ENCODE data around the gene TACR1. TPM values are rescaled to one million over a fixed set of nuclear protein-coding genes. Genes with fewer than 3 reads are reported as not detected.

The TACR1 gene
- total RNA-seq, 2 experiments from 2014 or later = not detected

DNA sequence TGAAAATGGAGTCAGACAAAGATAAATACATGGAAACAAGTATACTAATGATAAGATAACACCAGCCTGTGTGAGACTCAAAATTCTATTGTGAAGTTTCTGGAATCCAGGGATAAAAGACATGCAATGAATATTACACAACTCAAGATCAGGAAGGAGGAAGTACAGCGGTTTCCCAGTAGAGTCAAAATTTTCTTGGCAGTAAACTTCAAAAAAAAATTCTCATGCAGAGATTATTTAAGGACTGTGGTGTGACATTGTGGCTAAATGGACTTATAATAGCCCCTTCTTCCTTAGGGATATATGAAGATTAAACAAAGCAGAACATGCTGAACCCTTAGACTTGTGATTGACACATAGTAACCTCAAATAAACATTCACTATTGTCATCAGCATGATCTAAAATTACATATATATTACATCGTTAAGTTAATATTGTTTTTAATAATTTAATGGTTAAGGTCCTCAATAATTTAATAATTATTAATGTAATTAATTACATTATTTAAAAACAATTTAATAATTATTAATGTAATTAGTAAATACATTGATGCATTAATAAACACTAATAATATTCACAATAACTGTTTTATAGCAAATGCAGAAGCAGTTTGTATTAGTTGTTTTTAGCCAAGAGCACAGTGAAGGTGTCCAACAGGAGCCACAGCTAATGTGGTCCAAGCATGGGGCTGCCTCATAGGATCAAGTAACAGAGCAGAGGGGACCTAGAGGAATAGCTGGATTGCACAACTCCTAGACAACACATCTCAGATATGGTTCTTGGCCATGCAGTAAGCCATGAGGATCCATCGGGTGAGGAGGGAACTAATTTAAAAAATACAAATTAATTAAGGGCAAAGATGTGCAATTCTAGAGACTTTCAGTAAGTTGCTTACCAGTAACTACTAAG lies 163.6 kb downstream of the TACR1 start:
- no peak for ATAC-seq (ENCODE audit: low read depth)
- H3K27me3 Mint-ChIP-seq = no peaks in the 10 kb centered on the region

DNA sequence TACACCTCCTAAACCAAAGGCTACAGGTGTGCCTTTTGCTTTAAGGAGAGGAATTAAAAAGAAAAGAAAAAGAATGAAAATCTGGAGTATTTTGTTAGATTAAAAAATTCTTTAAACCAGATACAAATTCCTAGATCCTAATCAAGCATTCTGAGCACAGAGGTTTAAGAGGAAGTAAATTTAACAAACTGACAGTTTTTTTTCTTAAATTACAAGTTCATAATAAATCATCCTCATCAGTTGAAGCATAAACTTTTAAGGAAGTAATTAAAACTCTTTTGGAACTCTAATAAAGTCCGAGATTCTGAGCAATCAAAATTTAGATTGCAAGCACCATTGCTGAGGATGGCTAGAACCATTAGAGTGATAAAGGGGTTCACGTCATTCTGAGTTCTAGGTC lies 165.8 kb downstream of the TACR1 start:
- Mint-ChIP-seq H3K4me3 (no peak overlapping the region), H3K27me3 (no peaks in the 10 kb centered on the region), H3K27ac (no peak overlapping the region), H3K36me3 (no peaks in the 10 kb centered on the region), H3K9me3 (no peaks in the 10 kb centered on the region), H3K4me1 (peaks cover 14% of the 10 kb centered on the region)
- ATAC-seq (ENCODE audit: low read depth) (no peak), DNase-seq (no peak)
- POLR2A ChIA-PET = no interaction called here

More for the DNA sequence above, 163.6 kb downstream of the TACR1 start:
- Mint-ChIP-seq H3K4me1 (peaks cover 9% of the 10 kb centered on the region), H3K36me3 (no peaks in the 10 kb centered on the region), H3K27ac (no peak overlapping the region), H3K4me3 (no peak overlapping the region), H3K9me3 (no peaks in the 10 kb centered on the region)
- DNase-seq = no peak
- POLR2A ChIA-PET = no interaction called here

DNA sequence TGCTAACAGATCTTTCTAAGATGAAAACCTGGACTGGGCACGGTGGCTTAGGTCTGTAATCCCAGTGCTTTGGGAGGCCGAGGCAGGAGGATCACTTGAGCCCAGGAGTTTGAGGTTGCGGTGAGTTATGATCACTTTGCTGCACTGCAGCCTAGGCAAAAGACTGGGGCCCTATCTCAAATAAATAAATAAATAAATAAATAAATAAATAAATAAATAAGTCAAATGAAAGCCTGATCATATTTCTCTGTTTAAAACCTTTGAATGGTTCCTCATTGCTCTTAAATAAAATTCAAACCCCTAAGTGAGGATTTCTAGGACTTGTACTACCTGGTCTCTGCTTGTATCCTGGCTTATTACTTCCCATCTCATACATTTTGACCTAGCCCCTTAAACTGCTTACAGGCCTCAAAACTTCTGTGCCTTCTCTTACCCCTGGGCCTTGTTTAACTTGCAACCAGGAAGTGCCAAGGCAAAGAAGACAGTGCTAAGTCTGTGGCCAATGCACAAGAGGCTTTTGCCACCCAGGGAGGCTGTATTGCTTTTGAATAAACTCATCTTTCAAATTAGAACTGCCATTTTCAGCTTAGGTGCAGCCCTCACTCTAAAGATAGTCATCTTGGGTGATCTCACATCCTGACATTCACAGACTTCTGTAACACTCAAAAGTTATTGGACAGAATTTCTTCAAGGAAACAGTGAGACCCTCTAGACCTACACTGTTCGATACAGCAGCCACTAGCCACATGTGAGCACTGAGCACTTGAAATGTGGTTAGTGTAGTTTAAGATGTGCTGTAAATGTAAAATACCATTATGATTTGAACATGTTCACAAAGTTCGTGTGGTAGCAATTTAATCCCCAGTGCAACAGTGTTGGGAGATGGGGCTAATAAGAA lies 167.2 kb downstream of the TACR1 start:
- H3K36me3 Mint-ChIP-seq = no peaks in the 10 kb centered on the region
- ATAC-seq (ENCODE audit: low read depth) (peak; percentile 14), DNase-seq (no peak)
- H3K27me3 Mint-ChIP-seq = no peaks in the 10 kb centered on the region
- no peak overlapping the region for H3K27ac Mint-ChIP-seq
- H3K4me1 Mint-ChIP-seq = peaks cover 14% of the 10 kb centered on the region
- no peak overlapping the region for H3K4me3 Mint-ChIP-seq
- POLR2A ChIA-PET = no interaction called here
- H3K9me3 Mint-ChIP-seq = no peaks in the 10 kb centered on the region

DNA sequence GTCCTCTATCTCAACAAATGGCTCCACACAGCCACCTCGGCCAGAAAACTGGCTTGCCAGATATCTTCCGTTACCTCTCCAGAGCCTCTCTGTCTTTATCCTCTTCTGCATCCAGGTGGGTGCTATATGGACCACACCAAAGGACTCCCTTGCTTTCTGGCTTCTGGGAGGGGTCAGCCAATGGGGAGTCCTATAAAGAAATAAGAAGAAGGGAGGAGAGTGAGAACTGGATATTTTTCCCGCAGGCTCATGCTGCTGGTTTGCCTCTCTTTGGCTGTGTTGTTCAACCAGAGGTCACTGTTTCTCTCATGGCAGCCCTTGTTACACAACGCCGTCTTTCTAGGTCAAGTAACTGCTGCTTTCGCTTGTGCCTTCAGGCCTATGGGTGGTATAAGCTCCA lies 168.1 kb downstream of the TACR1 start:
- Mint-ChIP-seq H3K4me3 (no peak overlapping the region), H3K9me3 (no peaks in the 10 kb centered on the region), H3K27ac (no peak overlapping the region), H3K27me3 (no peaks in the 10 kb centered on the region), H3K36me3 (no peaks in the 10 kb centered on the region), H3K4me1 (peaks cover 14% of the 10 kb centered on the region)
- ATAC-seq (ENCODE audit: low read depth) (no peak), DNase-seq (no peak)
- POLR2A ChIA-PET = no interaction called here

DNA sequence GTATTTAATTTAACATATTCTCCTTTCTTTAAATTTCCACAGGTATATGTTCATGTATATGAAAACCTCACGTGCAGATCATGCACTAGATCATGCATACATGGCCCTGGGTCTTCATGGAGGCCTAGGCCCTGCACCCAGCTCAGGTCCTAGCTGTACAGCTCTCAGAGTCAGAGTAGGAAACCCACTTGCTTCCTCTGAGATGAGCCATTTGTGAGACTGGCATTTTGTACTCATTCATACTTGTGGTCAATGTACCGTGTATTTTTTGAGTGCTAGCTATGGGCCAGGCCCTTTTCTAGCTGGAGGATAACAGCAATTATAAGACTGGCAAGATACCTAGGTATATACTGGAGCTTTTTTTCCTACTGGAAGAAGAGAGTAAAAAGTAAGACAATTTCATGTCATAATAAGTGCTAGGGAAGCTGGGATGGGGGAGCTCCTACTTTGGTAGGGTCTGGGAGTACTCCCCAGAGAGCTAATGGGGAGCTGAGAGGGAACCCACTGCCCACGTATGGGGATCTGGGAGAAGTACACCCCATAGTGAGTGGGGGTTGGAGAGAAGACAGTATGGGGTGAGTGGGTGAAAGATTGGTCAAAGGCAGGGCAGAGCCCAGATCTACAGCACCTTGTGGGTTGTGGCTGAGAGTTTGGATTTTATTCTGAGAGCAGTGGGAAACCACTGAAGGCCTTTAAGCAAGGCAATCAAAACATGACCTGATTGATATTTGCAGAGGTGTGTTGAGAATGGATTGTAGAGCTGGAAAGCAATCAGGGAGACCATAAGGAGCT lies 168.9 kb downstream of the TACR1 start:
- no peaks in the 10 kb centered on the region for H3K9me3 Mint-ChIP-seq
- no peaks in the 10 kb centered on the region for H3K36me3 Mint-ChIP-seq
- H3K27ac Mint-ChIP-seq = no peak overlapping the region
- H3K27me3 Mint-ChIP-seq = no peaks in the 10 kb centered on the region
- DNase-seq = no peak
- H3K4me1 Mint-ChIP-seq = peaks cover 14% of the 10 kb centered on the region
- POLR2A ChIA-PET = no interaction called here
- ATAC-seq (ENCODE audit: low read depth) = no peak
- H3K4me3 Mint-ChIP-seq = no peak overlapping the region

DNA sequence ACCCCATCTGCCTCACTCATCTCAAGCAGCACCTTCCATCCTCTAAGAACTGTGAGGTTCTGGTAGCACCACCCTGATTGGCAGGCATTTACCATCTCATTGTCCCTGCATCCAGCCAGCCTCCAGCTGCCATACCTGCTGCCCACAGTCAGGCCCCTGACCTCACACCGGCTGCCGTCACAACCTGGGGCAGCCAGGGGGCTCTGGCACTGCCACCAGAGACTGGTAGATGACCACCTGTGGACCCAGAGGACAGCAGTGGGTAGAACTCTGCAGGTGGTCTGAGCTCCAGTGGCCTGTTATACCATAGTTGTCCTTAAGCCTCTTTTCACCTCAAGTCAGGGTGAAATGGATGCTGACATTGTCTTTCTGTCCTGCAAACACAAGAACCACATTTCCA lies 171.4 kb downstream of the TACR1 start:
- peaks cover 14% of the 10 kb centered on the region for H3K4me1 Mint-ChIP-seq
- no peak overlapping the region for H3K4me3 Mint-ChIP-seq
- no peak for ATAC-seq (ENCODE audit: low read depth)

DNA sequence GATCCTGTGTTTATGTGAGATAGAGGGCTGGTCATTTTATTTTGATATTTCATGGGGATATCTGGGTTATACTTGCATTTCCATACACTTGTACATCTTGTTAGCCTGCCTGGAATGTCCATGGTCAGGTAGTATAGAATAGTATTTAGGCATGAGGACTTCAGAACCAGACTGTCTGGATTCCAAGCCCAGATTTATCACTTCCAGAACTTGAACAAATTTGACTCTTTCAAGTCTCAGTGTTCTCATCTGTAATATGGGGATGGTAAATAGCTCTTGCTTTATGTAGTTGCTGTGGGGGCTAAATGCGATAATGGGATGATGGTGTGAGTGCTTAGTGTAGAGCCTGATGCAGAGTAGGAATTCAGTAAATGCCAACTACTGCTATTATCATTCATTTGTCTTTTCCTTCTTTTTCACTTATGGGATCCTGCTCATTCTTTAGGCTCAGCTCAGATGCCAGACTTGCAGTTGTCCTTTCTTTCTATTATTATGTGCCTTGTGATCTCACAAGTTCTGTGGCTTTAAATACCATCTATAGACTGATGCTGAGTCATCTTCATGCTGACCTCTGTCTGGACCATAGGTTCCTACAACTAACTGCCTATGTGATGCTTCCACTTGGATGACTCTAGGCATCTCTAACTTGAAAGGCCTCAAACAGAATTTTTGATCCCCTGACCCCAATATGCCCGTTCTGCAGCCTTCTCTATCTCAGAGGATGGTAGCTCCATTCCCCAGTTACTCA lies 173.5 kb downstream of the TACR1 start:
- Mint-ChIP-seq H3K4me3 (no peak overlapping the region), H3K36me3 (no peaks in the 10 kb centered on the region), H3K9me3 (no peaks in the 10 kb centered on the region), H3K27ac (no peak overlapping the region), H3K27me3 (peaks cover 6% of the 10 kb centered on the region), H3K4me1 (peaks cover 6% of the 10 kb centered on the region)
- POLR2A ChIA-PET = no interaction called here
- DNase-seq (no peak), ATAC-seq (ENCODE audit: low read depth) (no peak)

More for the DNA sequence above, 171.4 kb downstream of the TACR1 start:
- POLR2A ChIA-PET = no interaction called here
- H3K36me3 Mint-ChIP-seq = no peaks in the 10 kb centered on the region
- no peak for DNase-seq
- H3K9me3 Mint-ChIP-seq = no peaks in the 10 kb centered on the region
- H3K27ac Mint-ChIP-seq = no peak overlapping the region
- H3K27me3 Mint-ChIP-seq = no peaks in the 10 kb centered on the region

DNA sequence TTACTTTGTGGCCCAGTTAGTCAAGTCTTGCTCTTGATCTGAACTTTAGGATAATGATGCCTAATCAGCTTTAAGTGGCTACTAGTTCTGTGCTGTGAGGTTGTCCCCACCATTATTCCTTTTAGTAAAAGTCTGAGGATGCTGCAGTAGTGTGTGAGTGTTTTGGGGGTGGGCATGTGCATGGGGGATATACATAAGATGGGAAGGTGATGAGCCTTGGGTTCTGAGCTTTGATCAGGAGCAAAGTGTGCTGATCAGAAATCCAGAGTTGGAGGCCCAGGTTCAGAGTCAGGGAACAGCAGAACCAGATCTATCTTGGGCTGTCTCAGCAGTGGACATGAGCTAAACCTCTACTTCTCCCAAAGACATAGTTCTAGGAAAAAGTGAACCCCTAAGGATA lies 174.1 kb downstream of the TACR1 start:
- POLR2A ChIA-PET = no interaction called here
- Mint-ChIP-seq H3K27ac (no peak overlapping the region), H3K4me3 (no peak overlapping the region), H3K27me3 (peaks cover 6% of the 10 kb centered on the region), H3K4me1 (no peaks in the 10 kb centered on the region), H3K9me3 (no peaks in the 10 kb centered on the region), H3K36me3 (no peaks in the 10 kb centered on the region)
- ATAC-seq (ENCODE audit: low read depth) (no peak), DNase-seq (no peak)

DNA sequence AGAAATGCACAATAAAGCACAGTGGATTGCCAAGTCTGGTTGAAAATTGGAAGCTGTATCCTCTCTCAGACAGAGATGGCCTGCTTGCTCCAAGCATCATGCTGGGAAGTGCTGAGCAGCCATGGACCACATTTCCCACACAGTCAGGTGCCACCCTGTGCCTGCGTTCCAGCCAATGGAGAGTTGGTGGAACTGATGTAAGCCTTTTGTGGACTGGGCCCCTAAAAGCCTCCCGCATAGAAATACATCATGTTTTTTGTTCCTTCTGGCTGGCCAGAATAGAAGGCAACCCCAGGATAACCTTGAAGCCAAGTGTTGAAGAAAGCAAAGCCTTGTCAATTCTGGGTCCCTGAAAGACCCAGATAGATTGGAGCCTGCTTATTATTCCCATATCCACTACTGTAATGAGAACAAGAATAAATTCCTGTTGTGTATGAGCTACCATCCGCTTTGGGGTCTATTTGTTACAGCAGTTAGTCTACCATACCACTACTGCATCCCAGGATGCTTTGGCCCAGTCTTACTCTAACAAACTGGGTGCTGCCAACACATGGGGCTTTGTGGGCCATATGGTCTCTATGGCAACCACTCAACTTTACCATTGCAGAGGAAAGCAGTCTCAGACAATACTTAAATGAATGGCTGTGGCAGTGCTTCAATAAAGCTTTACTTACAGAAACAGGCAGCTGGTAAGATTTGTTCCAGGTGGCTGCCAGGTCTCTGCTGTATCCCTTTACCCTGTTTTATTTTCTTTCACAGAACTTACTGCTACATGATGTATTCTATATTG lies 175.5 kb downstream of the TACR1 start:
- H3K27me3 Mint-ChIP-seq = peaks cover 6% of the 10 kb centered on the region
- H3K4me3 Mint-ChIP-seq = no peak overlapping the region
- no peaks in the 10 kb centered on the region for H3K9me3 Mint-ChIP-seq
- H3K4me1 Mint-ChIP-seq = no peaks in the 10 kb centered on the region
- no peaks in the 10 kb centered on the region for H3K36me3 Mint-ChIP-seq
- H3K27ac Mint-ChIP-seq = no peak overlapping the region
- DNase-seq (no peak), ATAC-seq (ENCODE audit: low read depth) (no peak)
- POLR2A ChIA-PET = no interaction called here

DNA sequence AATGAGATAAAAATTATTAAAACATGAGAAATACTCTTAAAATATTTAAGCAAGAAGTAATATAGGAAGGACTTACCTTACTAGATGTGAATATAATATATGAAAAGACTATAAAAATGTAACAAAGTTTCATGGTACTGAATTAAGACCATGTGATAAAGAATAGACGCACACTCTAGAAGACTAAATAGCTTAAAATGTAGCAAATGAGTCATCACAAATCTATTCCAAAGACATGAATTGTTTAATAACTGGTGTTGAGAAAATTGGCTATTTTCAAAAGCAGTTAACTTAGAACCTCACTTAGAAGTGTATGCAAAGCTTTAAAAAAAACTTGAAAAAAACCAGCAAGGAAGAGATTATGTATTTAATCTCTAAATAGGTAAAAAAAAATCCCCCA lies 176.8 kb downstream of the TACR1 start:
- ATAC-seq (ENCODE audit: low read depth) (no peak), DNase-seq (no peak)
- no peaks in the 10 kb centered on the region for H3K9me3 Mint-ChIP-seq
- no peaks in the 10 kb centered on the region for H3K36me3 Mint-ChIP-seq
- no peaks in the 10 kb centered on the region for H3K4me1 Mint-ChIP-seq
- peaks cover 6% of the 10 kb centered on the region for H3K27me3 Mint-ChIP-seq
- no peak overlapping the region for H3K27ac Mint-ChIP-seq
- no peak overlapping the region for H3K4me3 Mint-ChIP-seq
- POLR2A ChIA-PET = no interaction called here

DNA sequence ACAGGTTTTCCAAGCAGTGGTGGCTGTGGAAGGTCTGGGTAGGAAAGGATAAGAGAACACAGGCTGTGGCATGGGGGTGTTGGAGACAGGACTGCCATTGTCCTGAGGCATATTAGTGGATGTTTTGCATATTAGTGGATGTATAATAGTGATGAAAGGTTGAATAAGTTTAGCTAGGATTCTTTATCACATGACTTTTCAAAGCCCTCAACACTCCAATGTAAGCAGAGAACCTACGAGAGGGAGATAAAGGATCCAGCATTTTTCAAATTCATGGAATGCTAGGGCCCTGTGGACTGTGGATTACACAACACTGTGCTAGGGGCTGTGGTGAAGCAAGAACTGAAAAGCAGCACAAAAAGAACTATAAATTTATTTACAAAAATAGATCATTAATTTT lies 177.6 kb downstream of the TACR1 start:
- Mint-ChIP-seq H3K4me3 (no peak overlapping the region), H3K4me1 (no peaks in the 10 kb centered on the region), H3K9me3 (no peaks in the 10 kb centered on the region), H3K27ac (no peak overlapping the region), H3K27me3 (peaks cover 6% of the 10 kb centered on the region), H3K36me3 (no peaks in the 10 kb centered on the region)
- ATAC-seq (ENCODE audit: low read depth) (no peak), DNase-seq (no peak)
- POLR2A ChIA-PET = no interaction called here

DNA sequence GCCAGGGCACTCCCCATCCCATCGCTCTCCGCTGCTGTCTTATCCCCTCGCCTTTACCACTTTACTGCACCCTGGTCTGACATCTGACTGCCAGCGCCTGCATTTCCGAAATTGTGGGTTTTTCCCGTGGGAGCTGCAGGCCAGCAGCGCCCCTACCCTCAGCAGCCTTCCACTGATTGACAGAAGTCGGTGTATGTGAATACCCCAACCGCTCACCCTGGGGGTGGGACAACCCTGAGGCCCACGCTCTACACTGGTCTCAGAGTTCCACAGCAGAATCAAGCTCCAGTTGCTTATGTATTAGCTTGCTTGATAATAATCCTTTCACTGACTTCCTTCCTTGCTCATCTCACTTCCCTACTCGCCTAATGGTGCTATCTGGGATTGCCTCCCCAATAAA lies 178.8 kb downstream of the TACR1 start:
- POLR2A ChIA-PET = no interaction called here

More for the DNA sequence above, 178.8 kb downstream of the TACR1 start:
- Mint-ChIP-seq H3K36me3 (no peaks in the 10 kb centered on the region), H3K4me3 (no peak overlapping the region), H3K9me3 (no peaks in the 10 kb centered on the region), H3K27me3 (peaks cover 6% of the 10 kb centered on the region), H3K4me1 (no peaks in the 10 kb centered on the region), H3K27ac (no peak overlapping the region)
- ATAC-seq (ENCODE audit: low read depth) (no peak), DNase-seq (no peak)
